RWPE2 (cell line): ENCODE measurements around the gene OVCH2.

Source experiments
- ATAC-seq: fragments of 200-7000 bp; cut with Tn5 transposase; 3 replicates; pipeline ENCODE4 v1.9.1; 2021; ENCODE audit warnings: low read depth
- DNase-seq: peaks from one replicate; pipeline ENCODE4 v3.0.0-alpha.2; 2020; ENCODE audit warnings: low spot score
- H3K27ac ChIP-seq: fragments of 450-650 bp; 2 replicates; pipeline ENCODE4 v1.5.1; 2017; ENCODE audit warnings: mild to moderate bottlenecking; ENCODE audit not compliant: poor library complexity, severe bottlenecking
- H3K27me3 ChIP-seq: fragments of 250-450 bp; sonication (Bioruptor Pico); 2 replicates; pipeline ENCODE4 v1.5.1; 2021; ENCODE audit warnings: mild to moderate bottlenecking, moderate library complexity; ENCODE audit not compliant: insufficient read depth, poor library complexity, severe bottlenecking
- H3K36me3 ChIP-seq: fragments of 250-450 bp; sonication (Bioruptor Pico); 2 replicates; pipeline ENCODE4 v1.5.1; 2020; ENCODE audit warnings: low read depth, mild to moderate bottlenecking, moderate library complexity
- H3K4me1 ChIP-seq: fragments of 250-450 bp; sonication (Bioruptor Pico); 2 replicates; pipeline ENCODE4 v1.5.1; 2021; ENCODE audit warnings: mild to moderate bottlenecking, moderate library complexity; ENCODE audit not compliant: insufficient read depth, poor library complexity, severe bottlenecking
- H3K4me3 ChIP-seq: fragments of 250-450 bp; sonication (Bioruptor Pico); 2 replicates; pipeline ENCODE4 v1.5.1; 2021; ENCODE audit warnings: mild to moderate bottlenecking, moderate library complexity; ENCODE audit not compliant: severe bottlenecking
- H3K9me3 ChIP-seq: fragments of 250-450 bp; sonication (Bioruptor Pico); 2 replicates; pipeline ENCODE4 v1.5.1; 2021; ENCODE audit warnings: mild to moderate bottlenecking, moderate library complexity; ENCODE audit not compliant: severe bottlenecking
- TF ChIP-seq, protein P1 (sequence below): fragments of 450-650 bp; IDR thresholded peaks from one replicate; pipeline ENCODE4 v1.5.1; 2017; ENCODE audit warnings: mild to moderate bottlenecking, moderate library complexity; ENCODE audit not compliant: poor library complexity, severe bottlenecking

Gene OVCH2

DNA sequence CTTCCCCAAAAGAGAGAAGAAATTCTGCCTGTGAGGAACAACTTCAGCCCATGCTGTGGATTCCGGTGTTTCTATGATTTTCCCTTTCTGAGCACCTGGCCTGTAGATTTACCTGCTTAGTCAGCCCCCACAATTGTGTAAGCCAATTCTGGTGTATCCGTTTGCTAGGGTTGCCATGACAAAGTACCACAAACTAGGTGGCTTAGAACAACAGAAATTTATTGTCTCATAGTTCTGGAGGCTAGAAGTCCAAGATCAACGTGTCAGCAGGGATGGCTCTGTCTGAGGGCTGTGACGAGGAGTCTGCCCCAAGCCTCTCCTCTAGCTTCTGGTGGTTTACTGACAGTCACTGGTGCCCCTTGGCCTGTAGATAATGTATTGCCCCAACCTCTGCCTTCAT lies 17.0 kb downstream of the OVCH2 start:
- H3K4me3 ChIP-seq = no peak overlapping the region
- no peak overlapping the region for H3K27ac ChIP-seq
- H3K27me3 ChIP-seq = peaks cover 5% of the 10 kb centered on the region
- H3K36me3 ChIP-seq = no peaks in the 10 kb centered on the region
- ATAC-seq (no peak), DNase-seq (no peak)
- H3K4me1 ChIP-seq = no peaks in the 10 kb centered on the region
- TF ChIP-seq, protein P1, sequence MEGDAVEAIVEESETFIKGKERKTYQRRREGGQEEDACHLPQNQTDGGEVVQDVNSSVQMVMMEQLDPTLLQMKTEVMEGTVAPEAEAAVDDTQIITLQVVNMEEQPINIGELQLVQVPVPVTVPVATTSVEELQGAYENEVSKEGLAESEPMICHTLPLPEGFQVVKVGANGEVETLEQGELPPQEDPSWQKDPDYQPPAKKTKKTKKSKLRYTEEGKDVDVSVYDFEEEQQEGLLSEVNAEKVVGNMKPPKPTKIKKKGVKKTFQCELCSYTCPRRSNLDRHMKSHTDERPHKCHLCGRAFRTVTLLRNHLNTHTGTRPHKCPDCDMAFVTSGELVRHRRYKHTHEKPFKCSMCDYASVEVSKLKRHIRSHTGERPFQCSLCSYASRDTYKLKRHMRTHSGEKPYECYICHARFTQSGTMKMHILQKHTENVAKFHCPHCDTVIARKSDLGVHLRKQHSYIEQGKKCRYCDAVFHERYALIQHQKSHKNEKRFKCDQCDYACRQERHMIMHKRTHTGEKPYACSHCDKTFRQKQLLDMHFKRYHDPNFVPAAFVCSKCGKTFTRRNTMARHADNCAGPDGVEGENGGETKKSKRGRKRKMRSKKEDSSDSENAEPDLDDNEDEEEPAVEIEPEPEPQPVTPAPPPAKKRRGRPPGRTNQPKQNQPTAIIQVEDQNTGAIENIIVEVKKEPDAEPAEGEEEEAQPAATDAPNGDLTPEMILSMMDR = no peak
- H3K9me3 ChIP-seq = no peaks in the 10 kb centered on the region

DNA sequence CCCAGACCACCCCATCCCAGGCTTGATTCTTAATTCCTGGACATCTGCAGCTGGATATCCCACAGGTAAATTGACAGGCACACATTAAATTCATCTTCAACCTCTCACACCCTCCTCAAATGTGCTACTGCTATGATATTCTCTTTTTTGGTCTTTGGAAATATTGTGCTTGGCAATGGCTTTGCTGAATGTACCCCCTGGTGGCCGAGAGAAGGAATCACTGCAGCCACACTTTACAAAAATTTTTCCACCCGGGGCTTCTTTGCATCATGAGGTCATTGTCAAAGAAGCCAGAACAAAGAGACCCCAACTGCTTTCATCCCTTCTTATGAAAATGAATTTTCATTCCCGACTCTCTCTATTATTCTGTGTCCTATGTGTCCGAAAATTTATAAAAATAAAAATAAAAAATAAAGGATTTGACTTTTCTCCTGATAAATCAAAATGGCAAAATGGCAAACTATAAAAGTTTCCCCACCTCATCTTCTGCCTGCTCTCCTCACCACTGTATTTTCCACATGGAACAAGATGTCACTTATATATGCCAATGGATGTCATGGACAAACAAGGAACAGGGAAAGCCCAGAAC lies 17.9 kb downstream of the OVCH2 start:
- Histone ChIP-seq H3K36me3 (no peaks in the 10 kb centered on the region), H3K4me1 (no peaks in the 10 kb centered on the region), H3K9me3 (no peaks in the 10 kb centered on the region), H3K4me3 (no peak overlapping the region), H3K27ac (no peak overlapping the region), H3K27me3 (no peaks in the 10 kb centered on the region)
- TF ChIP-seq, protein P1 = peak; percentile 86
- DNase-seq (no peak), ATAC-seq (no peak)

DNA sequence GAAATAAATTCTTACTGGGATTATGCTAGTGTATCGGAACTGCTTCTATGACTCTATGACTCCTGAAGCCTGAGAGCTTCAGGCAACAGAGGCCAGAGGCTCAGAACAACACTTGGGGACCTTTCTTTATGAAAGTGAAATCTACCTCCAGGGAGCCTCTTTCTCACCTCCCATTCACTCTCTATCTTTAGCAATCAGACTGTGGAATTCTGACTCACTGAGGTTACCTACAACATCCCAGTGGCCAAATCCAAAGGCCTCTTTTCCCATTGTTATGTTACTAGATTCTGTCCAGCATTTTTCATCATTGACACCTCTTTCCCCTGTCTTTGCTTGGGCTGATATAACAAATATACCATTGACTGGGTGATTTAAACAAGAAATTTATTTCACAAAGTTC lies 18.9 kb downstream of the OVCH2 start:
- Histone ChIP-seq H3K4me3 (no peak overlapping the region), H3K4me1 (no peaks in the 10 kb centered on the region), H3K27me3 (no peaks in the 10 kb centered on the region), H3K27ac (no peak overlapping the region), H3K36me3 (no peaks in the 10 kb centered on the region), H3K9me3 (no peaks in the 10 kb centered on the region)
- TF ChIP-seq, protein P1 = no peak
- ATAC-seq (0 out of 3 replicates have a peak, but pooled peaks have one; percentile 40), DNase-seq (no peak)

DNA sequence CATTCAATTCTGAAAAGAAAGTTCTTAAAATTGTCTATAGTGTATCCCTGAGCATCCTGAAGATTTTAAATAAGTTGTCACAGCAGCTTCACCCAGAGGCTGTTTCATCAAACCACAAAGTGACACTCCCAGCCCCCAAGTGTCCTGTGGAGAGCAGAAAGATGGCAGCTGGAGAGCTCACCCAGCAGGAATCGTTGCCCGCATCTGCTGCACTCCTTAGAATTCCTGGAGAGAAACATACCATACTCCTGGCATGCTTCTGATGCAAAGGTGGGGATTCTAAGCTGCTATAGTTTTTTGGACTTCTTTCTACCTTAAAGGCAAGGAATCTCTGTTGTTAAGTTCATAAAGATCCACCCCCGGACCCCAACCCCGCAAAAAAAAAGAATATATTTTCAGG lies 19.5 kb downstream of the OVCH2 start:
- H3K4me1 ChIP-seq = no peaks in the 10 kb centered on the region
- no peak overlapping the region for H3K4me3 ChIP-seq
- no peaks in the 10 kb centered on the region for H3K27me3 ChIP-seq
- TF ChIP-seq, protein P1 = no peak
- ATAC-seq (no peak), DNase-seq (no peak)
- H3K36me3 ChIP-seq = no peaks in the 10 kb centered on the region
- H3K9me3 ChIP-seq = no peaks in the 10 kb centered on the region
- no peak overlapping the region for H3K27ac ChIP-seq

DNA sequence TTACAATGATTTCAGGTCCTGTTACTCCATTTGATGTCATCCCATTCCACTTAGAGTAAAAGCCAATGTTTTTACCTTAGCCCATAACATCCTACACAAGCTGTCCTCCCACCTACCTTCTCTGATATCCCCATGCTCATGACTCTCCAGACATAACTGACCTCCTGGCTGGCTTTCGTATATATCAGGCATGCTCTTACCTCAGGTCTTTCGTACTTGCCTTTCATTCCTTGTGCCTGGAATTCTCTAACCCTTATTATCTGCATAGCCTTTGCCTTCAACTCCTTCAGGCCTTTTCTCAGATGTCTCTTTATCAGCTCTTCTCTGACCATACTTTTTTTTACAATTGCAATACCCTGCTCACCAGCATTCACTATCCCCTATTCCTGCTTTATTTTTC lies 22.7 kb downstream of the OVCH2 start:
- ATAC-seq (no peak), DNase-seq (no peak)
- Histone ChIP-seq H3K27me3 (no peaks in the 10 kb centered on the region), H3K9me3 (no peaks in the 10 kb centered on the region), H3K4me1 (no peaks in the 10 kb centered on the region), H3K36me3 (no peaks in the 10 kb centered on the region), H3K4me3 (no peak overlapping the region), H3K27ac (no peak overlapping the region)
- TF ChIP-seq, protein P1 = no peak
